Kidney epithelial cell (primary cell): ENCODE results near the gene MUC2. TPM values are rescaled to one million over a fixed set of nuclear protein-coding genes. Genes with fewer than 3 reads are reported as not detected.

Source experiments
- DNase-seq: peaks from one replicate; pipeline ENCODE4 v3.0.0-alpha.2; 2010; ENCODE audit warnings: low read depth
- H3K27me3 ChIP-seq: 2 replicates; pipeline ENCODE4 v1.6.0; 2011; ENCODE audit warnings: low read length; ENCODE audit not compliant: control insufficient read depth, insufficient read depth
- H3K36me3 ChIP-seq: 2 replicates; pipeline ENCODE4 v1.5.1; 2011; ENCODE audit warnings: low read length; ENCODE audit not compliant: control insufficient read depth, insufficient read depth
- H3K4me3 ChIP-seq: 2 replicates; pipeline ENCODE4 v1.5.1; 2011; ENCODE audit warnings: low read depth, mild to moderate bottlenecking, control low read depth, low read length
- total RNA-seq: library from RNA; depleted of rRNA; stranded (reverse); fragments of >200 nt; gene quantifications from 2 replicates; pipeline ENCODE4 v1.2.3, GENCODE V29; 2015
- TF ChIP-seq, protein P1 (sequence below): IDR thresholded peaks from 2 replicates; pipeline ENCODE4 v1.5.1; 2011; ENCODE audit warnings: mild to moderate bottlenecking, moderate library complexity, low read length, control low read depth, inconsistent platforms; ENCODE audit not compliant: insufficient read depth, poor library complexity, severe bottlenecking

The MUC2 gene
- total RNA-seq, 1 donor from 2014 or later: not detected

DNA sequence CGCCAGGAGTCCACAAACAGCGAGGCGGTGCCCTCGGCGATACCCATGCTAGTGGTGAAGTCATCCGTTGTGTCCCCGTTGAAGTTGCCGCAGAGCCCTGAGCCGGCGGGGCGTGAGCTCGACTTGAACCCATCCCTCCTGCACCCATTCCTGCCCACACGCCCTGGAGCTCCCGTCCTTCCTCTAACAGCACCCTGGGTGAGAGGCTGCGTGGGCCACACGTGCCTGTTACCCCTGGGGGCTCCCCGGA, 46.5 kb upstream of the MUC2 start:
- TF ChIP-seq, protein P1, sequence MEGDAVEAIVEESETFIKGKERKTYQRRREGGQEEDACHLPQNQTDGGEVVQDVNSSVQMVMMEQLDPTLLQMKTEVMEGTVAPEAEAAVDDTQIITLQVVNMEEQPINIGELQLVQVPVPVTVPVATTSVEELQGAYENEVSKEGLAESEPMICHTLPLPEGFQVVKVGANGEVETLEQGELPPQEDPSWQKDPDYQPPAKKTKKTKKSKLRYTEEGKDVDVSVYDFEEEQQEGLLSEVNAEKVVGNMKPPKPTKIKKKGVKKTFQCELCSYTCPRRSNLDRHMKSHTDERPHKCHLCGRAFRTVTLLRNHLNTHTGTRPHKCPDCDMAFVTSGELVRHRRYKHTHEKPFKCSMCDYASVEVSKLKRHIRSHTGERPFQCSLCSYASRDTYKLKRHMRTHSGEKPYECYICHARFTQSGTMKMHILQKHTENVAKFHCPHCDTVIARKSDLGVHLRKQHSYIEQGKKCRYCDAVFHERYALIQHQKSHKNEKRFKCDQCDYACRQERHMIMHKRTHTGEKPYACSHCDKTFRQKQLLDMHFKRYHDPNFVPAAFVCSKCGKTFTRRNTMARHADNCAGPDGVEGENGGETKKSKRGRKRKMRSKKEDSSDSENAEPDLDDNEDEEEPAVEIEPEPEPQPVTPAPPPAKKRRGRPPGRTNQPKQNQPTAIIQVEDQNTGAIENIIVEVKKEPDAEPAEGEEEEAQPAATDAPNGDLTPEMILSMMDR: no peak
- Histone ChIP-seq H3K27me3 (peaks cover 3% of the 10 kb centered on the region), H3K36me3 (no peaks in the 10 kb centered on the region), H3K4me3 (no peak overlapping the region)
- no peak for DNase-seq

DNA sequence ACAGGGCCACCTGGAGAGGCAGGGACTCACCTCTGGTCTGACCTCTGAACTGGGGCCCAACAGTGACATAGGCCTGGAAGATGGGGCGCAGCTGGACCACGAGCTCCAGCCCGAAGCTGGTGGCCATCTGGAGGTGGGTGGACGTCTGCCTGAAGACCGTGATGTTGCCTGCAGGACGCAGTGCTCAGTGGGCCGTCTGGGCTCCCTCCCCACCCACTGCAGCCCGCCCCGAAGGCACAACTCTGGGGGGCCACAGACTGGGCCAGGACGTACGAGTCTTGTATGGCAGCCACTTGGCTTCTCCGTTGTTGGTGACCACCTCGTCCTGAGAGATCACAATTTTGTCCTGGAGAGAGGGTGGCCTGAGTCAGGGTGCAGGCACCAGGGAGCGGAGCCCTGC, 46.1 kb upstream of the MUC2 start:
- H3K36me3 ChIP-seq: no peaks in the 10 kb centered on the region
- TF ChIP-seq, protein P1: no peak
- DNase-seq: no peak

DNA sequence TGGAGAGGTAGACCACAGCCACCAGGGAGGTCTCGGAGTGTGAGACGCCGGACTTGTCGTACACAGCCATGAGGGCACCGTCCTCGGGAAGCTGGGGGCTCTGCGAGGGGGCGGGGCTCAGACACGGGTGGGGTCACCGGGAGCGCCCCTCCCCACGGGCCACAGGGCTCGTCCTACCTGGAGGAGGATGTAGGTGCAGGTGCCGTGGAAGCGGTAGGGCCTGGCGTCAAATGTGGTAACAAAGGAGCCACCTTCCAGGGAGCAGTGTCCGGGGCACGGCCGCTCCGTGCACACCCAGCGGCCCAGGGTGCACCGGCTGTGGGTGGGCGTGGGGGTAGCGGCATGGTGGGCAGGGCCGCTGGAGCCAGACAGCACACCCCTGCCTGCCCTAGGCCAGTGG, 45.6 kb upstream of the MUC2 start:
- H3K27me3 ChIP-seq: peaks cover 3% of the 10 kb centered on the region
- H3K4me3 ChIP-seq: no peak overlapping the region
- TF ChIP-seq, protein P1: no peak
- DNase-seq: no peak
- no peaks in the 10 kb centered on the region for H3K36me3 ChIP-seq

More for the DNA sequence above, 46.1 kb upstream of the MUC2 start:
- H3K27me3 ChIP-seq: peaks cover 3% of the 10 kb centered on the region
- H3K4me3 ChIP-seq: no peak overlapping the region

DNA sequence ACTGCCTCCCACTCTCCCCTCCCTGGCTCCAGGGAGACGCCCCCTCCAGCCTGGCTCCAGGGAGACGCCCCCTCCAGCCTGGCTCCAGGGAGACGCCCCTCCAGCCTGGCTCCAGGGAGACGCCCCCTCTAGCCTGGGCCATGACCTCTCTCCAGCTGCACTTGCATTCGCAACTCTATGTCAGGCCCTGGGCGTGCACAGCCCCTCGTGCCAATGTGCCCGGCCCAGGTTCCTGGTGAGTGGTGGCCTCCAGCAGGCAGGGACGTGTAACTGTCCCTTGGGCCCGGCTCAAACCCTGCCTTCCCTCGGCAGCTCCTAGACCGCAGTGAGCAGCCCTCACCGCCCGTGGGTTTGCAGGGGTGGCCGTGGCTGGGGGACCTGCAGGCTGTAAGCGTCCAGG, 45.0 kb upstream of the MUC2 start:
- no peaks in the 10 kb centered on the region for H3K36me3 ChIP-seq
- no peak for DNase-seq
- no peak overlapping the region for H3K4me3 ChIP-seq
- TF ChIP-seq, protein P1: no peak
- H3K27me3 ChIP-seq: peaks cover 3% of the 10 kb centered on the region

DNA sequence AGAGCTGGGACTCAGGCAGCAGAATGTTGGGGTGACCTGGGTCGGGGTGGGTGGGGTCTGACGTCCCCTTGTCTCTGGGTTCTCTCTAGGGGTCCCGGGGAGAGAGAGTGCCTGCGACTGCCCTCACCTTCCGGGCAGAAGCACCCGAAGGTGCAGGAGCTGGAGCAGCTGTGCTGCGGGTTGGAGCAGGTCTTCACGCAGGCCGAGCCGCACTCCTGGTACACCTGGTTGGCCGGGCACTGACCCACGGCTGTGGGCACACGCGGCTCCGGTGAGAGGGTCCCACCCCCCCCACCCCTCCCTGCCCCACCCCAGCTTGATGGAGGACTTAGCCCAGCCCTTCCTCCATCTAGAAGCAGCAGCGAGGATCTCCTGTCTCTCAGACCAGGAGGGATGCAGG, 44.6 kb upstream of the MUC2 start:
- Histone ChIP-seq H3K4me3 (no peak overlapping the region), H3K27me3 (peaks cover 7% of the 10 kb centered on the region), H3K36me3 (no peaks in the 10 kb centered on the region)
- TF ChIP-seq, protein P1: no peak
- no peak for DNase-seq

DNA sequence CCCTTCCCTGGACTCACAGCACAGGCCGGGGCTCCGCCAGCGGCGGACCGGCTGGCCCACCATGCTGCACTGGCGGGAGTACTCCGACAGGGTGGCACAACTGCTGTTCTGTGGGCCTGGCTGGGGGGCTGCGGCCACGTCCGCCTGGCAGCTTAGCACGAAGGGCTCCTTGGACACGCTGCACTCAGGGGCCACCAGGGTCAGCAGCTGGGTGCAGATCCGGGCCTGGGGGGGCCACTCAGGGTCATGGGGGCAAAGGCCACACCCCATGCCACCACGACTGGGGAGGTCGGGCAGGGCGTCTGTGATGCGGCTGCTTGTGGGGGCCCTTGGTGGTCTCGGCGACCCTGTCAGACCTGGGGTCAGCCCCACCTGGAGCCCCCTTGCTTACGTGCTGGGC, 44.1 kb upstream of the MUC2 start:
- no peak for DNase-seq
- Histone ChIP-seq H3K36me3 (no peaks in the 10 kb centered on the region), H3K27me3 (peaks cover 10% of the 10 kb centered on the region), H3K4me3 (no peak overlapping the region)
- TF ChIP-seq, protein P1: no peak
